CD14-positive monocyte (primary cell): ENCODE data around the gene AP2B1. TPM values are rescaled to one million over a fixed set of nuclear protein-coding genes. Genes with fewer than 3 reads are reported as not detected.
A peak's percentile ranks its signal among the peaks of the same experiment; 100 is the strongest.

ENCODE experiments used
- DNase-seq, 3 donors: peaks; one replicate each; pipeline ENCODE4 v3.0.0-alpha.2; 2011 to 2022
- H2AFZ ChIP-seq: 2 replicates; pipeline ENCODE4 v1.6.0; 2012; ENCODE audit warnings: mild to moderate bottlenecking, low read depth, low read length, inconsistent platforms; ENCODE audit not compliant: insufficient read depth, poor library complexity, severe bottlenecking
- H3K27ac ChIP-seq, 2 donors: 1 replicate in 1 of 2; 2 replicates in 1 of 2; pipeline ENCODE4 v1.5.1; 2012 to 2013; ENCODE audit warnings: low read length in 2 of 2, control low read depth in 1 of 2, inconsistent platforms in 1 of 2, low read depth in 1 of 2, mild to moderate bottlenecking in 1 of 2
- H3K27me3 ChIP-seq, 2 donors: one replicate each; pipeline versions ENCODE4 v1.6.0 to v1.6.1; 2011 to 2013; ENCODE audit warnings: low read length in 2 of 2; ENCODE audit not compliant: control insufficient read depth in 2 of 2, insufficient read depth in 2 of 2
- H3K36me3 ChIP-seq, 2 donors: replicated peaks in 1 of 2; 1 replicate in 1 of 2; 2 replicates in 1 of 2; pipeline versions ENCODE4 v1.5.1 to v1.6.1; 2012 to 2013; ENCODE audit warnings: low read length in 2 of 2, control low read depth in 1 of 2, inconsistent platforms in 1 of 2, mild to moderate bottlenecking in 1 of 2; ENCODE audit not compliant: insufficient read depth in 2 of 2, control insufficient read depth in 1 of 2
- H3K4me1 ChIP-seq, 2 donors: 1 replicate in 1 of 2; 2 replicates in 1 of 2; pipeline versions ENCODE4 v1.5.1 to v1.6.1; 2012 to 2013; ENCODE audit warnings: low read length in 2 of 2, control low read depth in 1 of 2, inconsistent platforms in 1 of 2, mild to moderate bottlenecking in 1 of 2, moderate library complexity in 1 of 2; ENCODE audit not compliant: insufficient read depth in 2 of 2, control insufficient read depth in 1 of 2
- H3K4me2 ChIP-seq: replicated peaks from 2 replicates; pipeline ENCODE3; 2012; ENCODE audit warnings: low read length, moderate library complexity, mild to moderate bottlenecking; ENCODE audit not compliant: poor library complexity, severe bottlenecking; ENCODE audit errors: extremely low read depth
- H3K4me3 ChIP-seq, 3 experiments: fragments of 200-600 bp in 1 of 3; sonication (generic) in 1 of 3; replicated peaks in 1 of 3; 1 replicate in 2 of 3; 2 replicates in 1 of 3; pipeline ENCODE4 v1.5.1; 2011 to 2013; ENCODE audit warnings: low read length in 3 of 3, mild to moderate bottlenecking in 3 of 3, control low read depth in 2 of 3, low read depth in 2 of 3, inconsistent platforms in 1 of 3, moderate library complexity in 1 of 3
- H3K79me2 ChIP-seq: 2 replicates; pipeline ENCODE4 v1.6.0; 2012; ENCODE audit warnings: mild to moderate bottlenecking, control low read depth, inconsistent platforms, low read length, moderate library complexity; ENCODE audit not compliant: insufficient read depth
- H3K9ac ChIP-seq: 2 replicates; pipeline ENCODE4 v1.6.0; 2017; ENCODE audit warnings: low read length, mild to moderate bottlenecking; ENCODE audit not compliant: insufficient read depth, poor library complexity, severe bottlenecking
- H3K9me3 ChIP-seq, 2 donors: replicated peaks in 1 of 2; 1 replicate in 1 of 2; 2 replicates in 1 of 2; pipeline versions ENCODE4 v1.5.1 to v1.6.1; 2012 to 2013; ENCODE audit warnings: low read length in 2 of 2, control low read depth in 1 of 2; ENCODE audit not compliant: control insufficient read depth in 1 of 2, insufficient read depth in 1 of 2
- H4K20me1 ChIP-seq: 2 replicates; pipeline ENCODE4 v1.6.0; 2012; ENCODE audit warnings: mild to moderate bottlenecking, low read length, control low read depth, moderate library complexity; ENCODE audit not compliant: insufficient read depth
- H3K27ac Mint-ChIP-seq, 7 donors: one replicate each; pipeline ENCODE4 v1.8.0; 2020; ENCODE audit warnings: mild to moderate bottlenecking in 7 of 7, mixed read lengths in 7 of 7, moderate library complexity in 6 of 7, inconsistent platforms in 2 of 7
- H3K27me3 Mint-ChIP-seq, 3 donors: one replicate each; pipeline ENCODE4 v1.8.0; 2021 to 2022; ENCODE audit warnings: low read depth in 3 of 3, mild to moderate bottlenecking in 3 of 3, mixed read lengths in 3 of 3, moderate library complexity in 3 of 3, inconsistent platforms in 1 of 3
- H3K36me3 Mint-ChIP-seq, 2 donors: one replicate each; pipeline ENCODE4 v1.8.0; 2020; ENCODE audit warnings: mixed read lengths in 2 of 2, inconsistent platforms in 1 of 2, mild to moderate bottlenecking in 1 of 2
- H3K4me1 Mint-ChIP-seq: one replicate; pipeline ENCODE4 v1.8.0; 2020; ENCODE audit warnings: mild to moderate bottlenecking, mixed read lengths
- H3K4me3 Mint-ChIP-seq, 2 donors: one replicate each; pipeline ENCODE4 v1.8.0; 2020; ENCODE audit warnings: mild to moderate bottlenecking in 2 of 2, mixed read lengths in 2 of 2, moderate library complexity in 1 of 2
- H3K9me3 Mint-ChIP-seq, 7 donors: one replicate each; pipeline ENCODE4 v1.8.0; 2020 to 2022; ENCODE audit warnings: mixed read lengths in 7 of 7, mild to moderate bottlenecking in 6 of 7, moderate library complexity in 6 of 7, inconsistent platforms in 2 of 7
- CTCF ChIP-seq: fragments of 200-600 bp; IDR thresholded peaks from one replicate; pipeline ENCODE4 v1.8.0; 2022; ENCODE audit warnings: antibody characterized with exemption, mild to moderate bottlenecking
- WGBS: methylation state at CpG from one replicate; pipeline ENCODE4 v1.1.5; 2013; ENCODE audit warnings: missing lambda C conversion rate; ENCODE audit not compliant: insufficient coverage; 5-methylcytosine and 5-hydroxymethylcytosine counted together
- intact Hi-C, 2 donors: fragments of 100-400 bp; cut with micrococcal nuclease; formaldehyde crosslinking; loops; one replicate each; pipeline versions ENCODE4 v1.15.0 to v1.15.1; 2023
- polyA plus RNA-seq, 3 donors: library from polyadenylated mRNA; depleted of rRNA in 1 of 3; unstranded in 2 of 3; stranded (reverse) in 1 of 3; fragments of 300-500 nt in 2 of 3; fragments of >200 nt in 1 of 3; fragmentation: Illumina TruSeq in 2 of 3; gene quantifications; 1 replicate in 2 of 3; 2 replicates in 1 of 3; pipeline ENCODE4 v1.2.3, GENCODE V29; 2012 to 2021

AP2B1 gene
- polyA plus RNA-seq, 3 donors: 28.7 to 44.2 (median 29.4) TPM

- H3K79me2 ChIP-seq: no peaks in the 10 kb centered on the region
- peak overlapping the region; percentile 78 for H3K4me2 ChIP-seq
- peak overlapping the region; percentile 88 to 95 (median 91) for H3K27ac Mint-ChIP-seq
- peak overlapping the region; percentile 74 for H3K9ac ChIP-seq
- peaks cover 21 to 28% of the 10 kb centered on the region in 2 donors for H3K36me3 ChIP-seq
- DNase-seq: peak in 2 of 3 donors; percentile 18 to 24
- peak overlapping the region; percentile 90 for H2AFZ ChIP-seq
- H3K27me3 Mint-ChIP-seq: peaks cover 3 to 4% (median 4%) of the 10 kb centered on the region in 3 donors
- 5% methylated on average over 4 of the region's 8 CpGs for WGBS
- no peaks in the 10 kb centered on the region for H3K27me3 ChIP-seq
- H3K4me3 ChIP-seq: peak overlapping the region; percentile 66 to 87 (median 83)
- peak overlapping the region; percentile 96 to 97 for H3K4me3 Mint-ChIP-seq
- H3K4me1 Mint-ChIP-seq: peaks cover 18% of the 10 kb centered on the region
- no peaks in the 10 kb centered on the region for H3K9me3 ChIP-seq
- no peak for TF ChIP-seq CTCF
- H3K36me3 Mint-ChIP-seq: peaks cover 19 to 20% of the 10 kb centered on the region in 2 donors
- H3K27ac ChIP-seq: peak overlapping the region; percentile 70 to 84
- intact Hi-C loops: no loop called here
- H3K4me1 ChIP-seq: peaks cover 13 to 25% of the 10 kb centered on the region in 2 donors
- no peaks in the 10 kb centered on the region for H4K20me1 ChIP-seq
- H3K9me3 Mint-ChIP-seq: peaks cover 0 to 4% (median 0%) of the 10 kb centered on the region in 7 donors
Observed at GRCh38 chr17:35577830-35578196, 9.3 kb upstream of the AP2B1 start.

GRCh38 chr17:35578197-35578928, 8.8 kb upstream of the AP2B1 start, which contains the start of gene PEX12:
TSS of gene PEX12 (minus strand) at chr17:35578571. CDS start at chr17:35578021, 550 bp downstream.
- intact Hi-C loops: no loop called here
- H3K9me3 ChIP-seq: no peaks in the 10 kb centered on the region
- TF ChIP-seq CTCF: no peak
- H3K4me2 ChIP-seq: peak within 1 kb of the TSS; percentile 78
- H3K4me3 ChIP-seq: peak within 1 kb of the TSS; percentile 66 to 87 (median 83)
- Mint-ChIP-seq H3K4me1 (peaks cover 18% of the 10 kb centered on the region), H3K27me3 (peaks cover 4 to 7% (median 6%) of the 10 kb centered on the region in 3 donors), H3K27ac (peak within 1 kb of the TSS; percentile 88 to 95 (median 91)), H3K36me3 (peaks cover 19 to 20% of the 10 kb centered on the region in 2 donors), H3K4me3 (peak within 1 kb of the TSS; percentile 96 to 97), H3K9me3 (peaks cover 0 to 4% (median 0%) of the 10 kb centered on the region in 7 donors)
- H2AFZ ChIP-seq: peak within 1 kb of the TSS; percentile 90
- peak within 1 kb of the TSS; percentile 74 for H3K9ac ChIP-seq
- peaks cover 13 to 26% of the 10 kb centered on the region in 2 donors for H3K4me1 ChIP-seq
- H3K27me3 ChIP-seq: no peaks in the 10 kb centered on the region
- WGBS: under 1% methylated on average over 38 of the region's 45 CpGs
- no peaks in the 10 kb centered on the region for H4K20me1 ChIP-seq
- peak; percentile 68 to 81 (median 80) for DNase-seq
- H3K27ac ChIP-seq: peak within 1 kb of the TSS; percentile 70 to 84
- H3K36me3 ChIP-seq: peaks cover 21 to 28% of the 10 kb centered on the region in 2 donors
- no peaks in the 10 kb centered on the region for H3K79me2 ChIP-seq
